WTC11 (cell line): ENCODE results near the gene LANCL2. TPM values are rescaled to one million over a fixed set of nuclear protein-coding genes. Genes with fewer than 3 reads are reported as not detected.

ENCODE experiments used
- ATAC-seq: fragments of 200-7000 bp; cut with Tn5 transposase; 2 replicates; pipeline ENCODE4 v1.10.0; 2021; ENCODE audit warnings: mild to moderate bottlenecking, moderate library complexity
- CTCF ChIA-PET: fragments of 300-600 bp; sonication (Branson Sonifier 250); formaldehyde crosslinking; loops from one replicate; lab custom pipeline; 2021; ENCODE audit warnings: antibody characterized with exemption; lab: Charles Lee
- POLR2A ChIA-PET: fragments of 350-600 bp; sonication (Branson Sonifier 250); formaldehyde crosslinking; loops from one replicate; lab custom pipeline; 2021; ENCODE audit warnings: antibody characterized with exemption; lab: Charles Lee
- DNase-seq: peaks from one replicate; pipeline ENCODE4 v3.0.0; 2021; ENCODE audit warnings: low spot score
- H3K27ac Mint-ChIP-seq: 2 replicates; pipeline ENCODE4 v1.8.0; 2021; ENCODE audit warnings: mixed read lengths
- H3K27me3 Mint-ChIP-seq: 2 replicates; pipeline ENCODE4 v1.8.0; 2021; ENCODE audit warnings: low read depth, mild to moderate bottlenecking, moderate library complexity, mixed read lengths
- H3K36me3 Mint-ChIP-seq: 2 replicates; pipeline ENCODE4 v1.8.0; 2021; ENCODE audit warnings: mixed read lengths
- H3K4me1 Mint-ChIP-seq: 2 replicates; pipeline ENCODE4 v1.8.0; 2022; ENCODE audit warnings: mixed read lengths
- H3K4me3 Mint-ChIP-seq: 2 replicates; pipeline ENCODE4 v1.8.0; 2021; ENCODE audit warnings: mild to moderate bottlenecking, moderate library complexity, mixed read lengths
- H3K9me3 Mint-ChIP-seq: 2 replicates; pipeline ENCODE4 v1.8.0; 2021; ENCODE audit warnings: mixed read lengths
- AFF4 ChIP-seq: sonication (generic); formaldehyde crosslinking; IDR thresholded peaks from 2 replicates; pipeline ENCODE4 v1.8.1; 2023; ENCODE audit warnings: mild to moderate bottlenecking, missing genetic modification reagents, borderline replicate concordance
- ATF1 ChIP-seq: sonication (generic); formaldehyde crosslinking; IDR thresholded peaks from 2 replicates; pipeline ENCODE4 v1.8.1; 2023; ENCODE audit warnings: mild to moderate bottlenecking, moderate library complexity, missing genetic modification reagents
- CBFB ChIP-seq: sonication (generic); formaldehyde crosslinking; IDR thresholded peaks from 2 replicates; pipeline ENCODE4 v1.8.1; 2022; ENCODE audit warnings: mild to moderate bottlenecking, low read depth, missing genetic modification reagents
- CDX4 ChIP-seq: fragments of 250-450 bp; sonication (Bioruptor Pico); IDR thresholded peaks from 2 replicates; pipeline ENCODE4 v1.9.0; 2021; ENCODE audit warnings: moderate library complexity, mild to moderate bottlenecking, inconsistent platforms, borderline replicate concordance
- E2F5 ChIP-seq: sonication (generic); formaldehyde crosslinking; IDR thresholded peaks from 2 replicates; pipeline ENCODE4 v1.8.1; 2022; ENCODE audit warnings: mild to moderate bottlenecking, moderate library complexity, missing genetic modification reagents
- ELF4 ChIP-seq: sonication (generic); formaldehyde crosslinking; IDR thresholded peaks from 2 replicates; pipeline ENCODE4 v1.8.1; 2022; ENCODE audit warnings: low read depth, mild to moderate bottlenecking, moderate library complexity, missing genetic modification reagents
- ESRRA ChIP-seq: sonication (generic); formaldehyde crosslinking; IDR thresholded peaks from 2 replicates; pipeline ENCODE4 v1.8.1; 2022; ENCODE audit warnings: mild to moderate bottlenecking, missing genetic modification reagents, borderline replicate concordance
- GTF2I ChIP-seq: fragments of 250-450 bp; sonication (Bioruptor Pico); conservative IDR thresholded peaks from 2 replicates; pipeline ENCODE4 v1.4.0; 2021; ENCODE audit warnings: mild to moderate bottlenecking
- IRF2 ChIP-seq: sonication (generic); formaldehyde crosslinking; IDR thresholded peaks from 2 replicates; pipeline ENCODE4 v1.8.0; 2022; ENCODE audit warnings: low read depth, missing genetic modification reagents, borderline replicate concordance
- JAZF1 ChIP-seq: fragments of 250-450 bp; sonication (Bioruptor Pico); IDR thresholded peaks from 2 replicates; pipeline ENCODE4 v1.9.0; 2021; ENCODE audit warnings: moderate library complexity, mild to moderate bottlenecking, inconsistent platforms
- JUN ChIP-seq: sonication (generic); formaldehyde crosslinking; IDR thresholded peaks from 2 replicates; pipeline ENCODE4 v1.8.0; 2023; ENCODE audit warnings: mild to moderate bottlenecking, missing genetic modification reagents
- KAT7 ChIP-seq: sonication (generic); formaldehyde crosslinking; IDR thresholded peaks from 2 replicates; pipeline ENCODE4 v1.8.1; 2023; ENCODE audit warnings: missing genetic modification reagents, mild to moderate bottlenecking, borderline replicate concordance
- NFYB ChIP-seq: sonication (generic); formaldehyde crosslinking; conservative IDR thresholded peaks from 2 replicates; pipeline ENCODE4 v1.8.0; 2022; ENCODE audit warnings: low read depth, missing genetic modification reagents
- NR2C2 ChIP-seq: sonication (generic); formaldehyde crosslinking; IDR thresholded peaks from 2 replicates; pipeline ENCODE4 v1.8.0; 2022; ENCODE audit warnings: mild to moderate bottlenecking, missing genetic modification reagents
- PRDM15 ChIP-seq: sonication (generic); formaldehyde crosslinking; IDR thresholded peaks from 2 replicates; pipeline ENCODE4 v1.8.0; 2022; ENCODE audit warnings: missing genetic modification reagents
- RORB ChIP-seq: fragments of 250-450 bp; sonication (Bioruptor Pico); IDR thresholded peaks from 2 replicates; pipeline ENCODE4 v1.9.0; 2021; ENCODE audit warnings: mild to moderate bottlenecking
- SMAD3 ChIP-seq: sonication (generic); formaldehyde crosslinking; IDR thresholded peaks from 2 replicates; pipeline ENCODE4 v1.8.0; 2022; ENCODE audit warnings: missing genetic modification reagents, mild to moderate bottlenecking, borderline replicate concordance
- SOX15 ChIP-seq: fragments of 250-450 bp; sonication (Bioruptor Pico); IDR thresholded peaks from 2 replicates; pipeline ENCODE4 v1.9.0; 2021; ENCODE audit warnings: mild to moderate bottlenecking
- SP1 ChIP-seq: sonication (generic); formaldehyde crosslinking; conservative IDR thresholded peaks from 2 replicates; pipeline ENCODE4 v1.8.1; 2022; ENCODE audit warnings: missing genetic modification reagents
- TP53 ChIP-seq: sonication (generic); formaldehyde crosslinking; IDR thresholded peaks from 2 replicates; pipeline ENCODE4 v1.8.1; 2023; ENCODE audit warnings: mild to moderate bottlenecking, missing genetic modification reagents
- ZNF138 ChIP-seq: sonication (generic); formaldehyde crosslinking; conservative IDR thresholded peaks from 2 replicates; pipeline ENCODE4 v1.8.1; 2022; ENCODE audit warnings: mild to moderate bottlenecking, moderate library complexity, missing genetic modification reagents
- ZNF416 ChIP-seq: fragments of 250-450 bp; sonication (Bioruptor Pico); IDR thresholded peaks from 2 replicates; pipeline ENCODE4 v1.9.0; 2021; ENCODE audit warnings: mild to moderate bottlenecking, inconsistent platforms
- ZNF512 ChIP-seq: sonication (generic); formaldehyde crosslinking; IDR thresholded peaks from 2 replicates; pipeline ENCODE4 v1.8.1; 2022; ENCODE audit warnings: missing genetic modification reagents, borderline replicate concordance
- total RNA-seq: library from RNA; stranded (reverse); gene quantifications from 3 replicates; pipeline ENCODE4 v1.2.3, GENCODE V29; 2021

LANCL2 gene
- total RNA-seq, 1 experiment from 2014 or later = 13.2 TPM

- no peak for TF ChIP-seq AFF4 (CRISPR knock-in tag)
- no peak for TF ChIP-seq ATF1 (CRISPR knock-in tag)
- TF ChIP-seq SP1 (CRISPR knock-in tag) = no peak
- no peak for TF ChIP-seq E2F5 (CRISPR knock-in tag)
- no peak for TF ChIP-seq JAZF1
- TF ChIP-seq NFYB = no peak
- TF ChIP-seq JUN (CRISPR knock-in tag) = no peak
Measured at GRCh38 chr7:55375237-55375636, 10.1 kb downstream of the LANCL2 start (continued).

GRCh38 chr7:55377162-55377817 lies 12.2 kb downstream of the LANCL2 start:
- DNase-seq = no peak
- TF ChIP-seq GTF2I (no peak), ELF4 (no peak), RORB (CRISPR knock-in tag) (no peak), ZNF512 (CRISPR knock-in tag) (no peak), KAT7 (CRISPR knock-in tag) (no peak), SMAD3 (no peak), NR2C2 (CRISPR knock-in tag) (no peak), PRDM15 (CRISPR knock-in tag) (no peak), ESRRA (no peak), TP53 (CRISPR knock-in tag) (no peak), NFYB (no peak), IRF2 (CRISPR knock-in tag) (no peak), SOX15 (no peak), CDX4 (CRISPR knock-in tag) (no peak), CBFB (CRISPR knock-in tag) (no peak), ZNF138 (CRISPR knock-in tag) (no peak), ZNF416 (CRISPR knock-in tag) (no peak)
- TF ChIP-seq, all 79 proteins: peak for 0
- no peak for ATAC-seq
- CTCF ChIA-PET = no interaction called here
- Mint-ChIP-seq H3K4me1 (peaks cover 23% of the 10 kb centered on the region), H3K9me3 (peaks cover 10% of the 10 kb centered on the region), H3K27me3 (no peaks in the 10 kb centered on the region), H3K4me3 (no peak overlapping the region), H3K27ac (no peak overlapping the region), H3K36me3 (peaks cover 6% of the 10 kb centered on the region)
- POLR2A ChIA-PET = interaction anchor here (0.6 kb wide), 1 partner anchor 15 kb away, joined by 4 read pairs; no protein-coding TSS in a partner anchor
